GM18508 (cell line): ENCODE measurements around the gene ST6GAL1.

Experiments
- ATAC-seq: cut with Tn5 transposase; IDR thresholded peaks from one replicate; pipeline ENCODE4 v1.9.1; 2021; ENCODE audit warnings: moderate number of reproducible peaks; ENCODE audit not compliant: insufficient read depth, unreplicated experiment

ST6GAL1 gene

DNA sequence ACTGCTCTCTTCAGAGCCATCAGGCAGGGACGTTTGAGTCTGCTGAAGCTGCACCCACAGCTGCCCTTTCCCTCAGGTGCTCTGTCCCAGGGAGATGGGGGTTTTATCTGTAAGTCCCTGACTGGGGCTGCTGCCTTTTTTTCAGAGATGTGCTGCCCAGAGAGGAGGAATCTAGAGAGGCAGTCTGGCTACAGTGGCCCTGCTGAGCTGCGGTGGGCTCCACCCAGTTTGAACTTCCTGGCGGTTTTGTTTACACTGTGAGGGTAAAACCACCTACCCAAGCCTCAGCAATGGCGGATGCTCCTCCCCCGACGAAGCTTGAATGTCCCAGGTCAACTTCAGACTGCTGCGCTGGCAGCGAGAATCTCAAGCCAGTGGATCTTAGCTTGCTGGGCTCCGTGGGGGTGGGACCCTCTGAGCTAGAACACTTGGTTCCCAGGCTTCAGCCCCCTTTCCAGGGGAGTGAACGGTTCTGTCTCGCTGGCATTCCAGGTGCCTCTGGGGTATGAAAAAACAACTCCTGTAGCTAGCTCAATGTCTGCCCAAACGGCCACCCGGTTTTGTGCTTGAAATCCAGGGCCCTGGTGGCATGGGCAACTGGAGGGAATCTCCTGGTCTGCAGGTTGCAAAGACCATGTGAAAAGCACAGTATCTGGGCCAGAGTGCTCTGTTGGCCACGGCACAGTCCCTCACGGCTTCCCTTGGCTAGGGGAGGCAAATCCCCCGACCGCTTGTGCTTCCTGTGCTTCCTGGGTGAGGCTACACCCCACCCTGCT lies 21.1 kb upstream of the ST6GAL1 start:
- ATAC-seq = no peak

DNA sequence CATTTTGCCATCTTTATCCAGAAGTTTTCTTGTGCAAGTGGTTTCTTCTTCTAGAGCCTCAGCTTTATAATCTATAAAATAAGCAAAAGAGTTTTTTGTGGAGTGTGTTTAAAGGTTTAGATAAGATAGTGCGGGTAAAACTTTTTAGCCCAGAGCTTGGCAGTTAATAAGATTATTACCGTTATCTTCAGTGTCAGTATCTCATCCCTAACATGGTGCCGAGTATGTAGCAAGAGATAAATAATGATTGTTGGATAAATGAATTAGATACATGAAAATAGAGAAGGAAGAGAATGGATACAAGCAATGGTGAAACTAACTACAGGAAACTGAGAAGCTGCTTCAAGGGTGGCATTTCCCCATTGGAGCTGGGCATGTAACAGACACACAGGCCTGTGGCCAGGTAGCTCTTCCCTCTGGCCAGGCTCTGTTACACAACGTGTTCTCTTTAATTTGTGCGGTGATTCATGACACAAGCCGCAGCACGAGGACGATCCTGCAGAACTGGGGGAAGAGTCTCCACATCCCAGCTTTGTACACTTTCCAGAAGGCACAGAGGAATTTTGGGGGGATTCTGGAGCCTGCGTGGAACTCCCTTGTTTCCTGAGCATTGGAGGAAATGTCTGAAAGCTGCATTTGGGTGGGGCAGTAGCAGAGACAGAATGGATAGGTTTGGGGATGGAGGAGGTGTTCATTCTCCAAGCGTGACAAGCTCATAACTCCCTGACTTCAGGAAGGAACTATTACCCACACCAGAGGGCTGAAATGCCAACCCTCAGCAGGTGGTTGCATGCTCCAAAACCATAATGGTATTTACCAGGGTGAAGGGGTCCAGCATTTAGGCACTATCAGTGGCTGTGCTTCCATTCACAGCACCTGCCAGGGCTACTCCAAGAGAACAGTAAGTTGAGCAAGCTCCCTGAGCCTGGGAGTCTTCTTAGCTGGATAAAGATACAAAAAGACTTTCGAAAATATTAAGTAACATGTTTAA lies 14.2 kb upstream of the ST6GAL1 start:
- no peak for ATAC-seq

- ATAC-seq = no peak
Observed at GRCh38 chr3:186917512-186918312, 12.6 kb upstream of the ST6GAL1 start.

GRCh38 chr3:186920301-186920700 lies 10.0 kb upstream of the ST6GAL1 start:
- ATAC-seq = no peak

DNA sequence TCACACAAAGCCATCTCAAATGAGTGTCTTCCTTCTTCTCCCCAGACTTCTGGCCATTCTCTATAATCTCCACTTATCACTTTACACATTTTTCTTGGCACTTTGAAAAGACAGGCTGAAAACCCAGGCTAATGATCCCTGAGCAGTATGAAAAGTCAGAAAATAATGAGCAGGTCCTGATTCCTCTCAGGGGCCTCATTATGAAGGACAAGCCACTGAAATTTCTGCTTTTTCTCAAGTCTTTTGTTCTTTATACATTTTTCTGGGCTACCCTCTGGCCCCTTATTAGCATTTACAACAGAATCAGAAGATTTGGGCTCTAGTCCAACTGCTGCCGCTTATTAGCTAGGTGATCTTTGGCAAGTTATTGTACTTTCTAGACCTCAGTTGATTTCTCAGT lies 9.5 kb upstream of the ST6GAL1 start:
- ATAC-seq = no peak

GRCh38 chr3:186921578-186921977 lies 8.7 kb upstream of the ST6GAL1 start:
- ATAC-seq = no peak

GRCh38 chr3:186922224-186922623 lies 8.1 kb upstream of the ST6GAL1 start:
- no peak for ATAC-seq

DNA sequence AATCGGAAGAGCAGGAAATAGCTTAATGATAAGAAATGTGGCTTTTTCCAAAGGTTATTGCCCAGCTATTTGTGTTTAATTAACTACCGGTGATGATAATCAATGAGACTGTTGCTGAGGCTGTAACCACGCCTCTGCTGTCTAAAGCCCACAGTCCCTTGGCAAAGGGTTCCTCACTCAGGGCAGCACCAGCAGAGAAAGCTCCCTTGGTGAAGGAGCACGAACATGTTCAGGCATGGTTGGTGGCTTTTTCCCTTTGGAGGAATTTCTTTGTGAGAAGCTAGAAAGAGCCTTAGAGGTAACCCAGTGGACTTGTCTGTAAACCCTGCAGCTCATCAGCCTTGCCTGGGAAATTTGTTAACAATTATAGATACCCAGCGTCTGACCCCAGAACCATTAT lies 7.5 kb upstream of the ST6GAL1 start:
- no peak for ATAC-seq

- ATAC-seq = no peak
Observed at GRCh38 chr3:186923241-186923640, 7.1 kb upstream of the ST6GAL1 start.

GRCh38 chr3:186925826-186926225 lies 4.5 kb upstream of the ST6GAL1 start:
- no peak for ATAC-seq

DNA sequence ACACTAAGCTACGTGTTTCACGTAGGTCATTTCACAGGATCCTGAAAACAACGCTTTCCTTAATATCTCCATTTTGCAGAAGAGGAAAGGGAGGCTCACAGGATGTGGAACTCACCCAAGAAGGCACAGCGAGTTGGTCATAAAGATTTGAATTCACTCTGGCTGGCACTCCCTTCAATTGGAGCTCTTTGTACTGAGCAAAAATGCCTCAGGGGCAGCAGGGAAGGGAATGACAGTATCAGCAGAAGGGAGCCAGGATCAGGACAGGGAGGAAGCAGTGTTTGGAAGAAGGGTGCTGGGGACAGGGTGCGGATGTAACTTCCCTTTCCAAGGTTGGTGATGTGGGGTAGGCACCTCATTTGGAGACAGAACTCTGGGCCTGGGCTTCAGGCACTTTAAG lies 1.1 kb upstream of the ST6GAL1 start:
- no peak for ATAC-seq

GRCh38 chr3:186929685-186930084 lies 641 bp upstream of the ST6GAL1 start:
- no peak for ATAC-seq

DNA sequence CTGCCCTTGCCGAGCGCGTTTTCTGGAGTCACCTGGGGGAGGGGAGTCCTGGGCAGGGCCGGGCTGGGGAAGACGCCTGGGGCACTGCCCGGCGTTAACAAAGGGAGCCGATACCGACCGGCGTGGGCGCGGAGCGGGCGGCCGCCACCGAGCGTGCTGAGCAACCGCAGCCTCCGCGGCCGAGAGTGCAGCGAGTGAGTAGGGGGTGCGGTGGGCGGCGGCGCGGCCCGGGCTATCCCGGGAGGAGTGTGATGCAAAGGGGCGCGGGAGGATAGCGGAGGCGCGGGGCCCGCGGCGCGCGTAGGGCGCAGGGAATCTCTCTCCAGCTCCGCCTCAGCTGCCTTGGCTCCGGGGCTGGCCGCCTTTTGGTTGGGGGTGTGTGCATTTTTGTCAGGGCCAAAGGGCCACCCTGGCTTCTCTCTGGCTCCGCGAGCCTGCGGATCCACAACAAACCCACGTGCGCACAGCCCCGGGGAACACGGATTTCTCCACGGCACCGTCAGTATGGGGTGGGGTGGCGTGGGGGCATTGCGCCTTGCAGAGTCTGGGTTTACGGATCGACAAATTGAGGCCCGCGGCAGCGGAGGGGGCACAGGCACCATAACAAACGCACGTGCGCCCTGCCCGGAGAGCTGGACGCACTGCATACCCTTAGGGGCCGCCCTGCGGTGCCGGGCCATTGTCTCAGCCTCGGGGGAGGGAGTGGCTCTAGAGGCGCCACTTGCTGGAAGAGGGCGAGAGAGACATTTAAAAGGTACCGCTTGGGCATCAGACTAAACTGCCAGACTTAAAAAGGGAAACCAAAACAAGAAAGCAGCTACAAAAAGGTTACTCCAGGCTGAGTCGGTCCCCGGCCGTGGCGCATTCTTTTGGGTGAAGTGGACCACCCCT lies 560 bp downstream of the ST6GAL1 start:
- peak; percentile 51 for ATAC-seq

DNA sequence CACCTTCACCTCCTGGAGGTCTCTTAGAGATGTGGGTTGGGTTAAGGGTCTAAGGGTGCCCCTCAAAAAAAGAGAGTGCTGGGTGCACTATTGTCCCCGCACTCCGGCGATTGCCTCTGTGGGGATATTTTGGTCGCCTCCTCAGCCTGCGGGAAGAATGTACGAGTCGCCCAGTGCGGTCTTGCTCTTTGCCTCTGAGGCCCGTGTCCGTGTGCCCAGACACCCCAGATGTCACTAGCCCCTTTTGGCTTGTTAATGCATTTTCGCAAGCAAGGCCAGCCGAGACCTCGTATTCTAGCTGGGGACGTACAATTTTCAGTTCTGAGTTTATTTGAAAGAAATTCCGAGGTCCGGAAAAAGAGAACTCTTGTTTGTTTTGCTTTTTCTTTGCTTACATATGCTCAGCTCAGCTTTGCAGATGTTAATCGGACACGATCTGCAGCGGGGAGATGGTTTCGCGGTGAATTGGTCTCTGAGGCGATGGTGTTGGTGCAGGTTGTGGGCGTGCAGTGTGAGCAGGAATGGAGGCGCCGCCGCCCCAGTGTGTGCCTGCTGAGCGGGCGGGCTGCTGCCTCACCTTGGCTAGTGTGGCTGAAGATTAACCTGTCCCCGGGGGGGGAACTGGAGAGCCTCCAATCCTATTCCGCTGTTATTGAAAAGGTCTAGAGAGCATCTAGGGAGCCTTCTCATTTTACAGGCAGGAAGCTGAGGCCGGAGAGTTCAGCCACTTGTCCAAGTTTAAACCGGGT lies 1.4 kb downstream of the ST6GAL1 start:
- no peak for ATAC-seq

GRCh38 chr3:186932281-186933181 lies 2.2 kb downstream of the ST6GAL1 start:
- ATAC-seq = no peak

GRCh38 chr3:186933816-186934215 lies 3.5 kb downstream of the ST6GAL1 start:
- ATAC-seq = no peak

DNA sequence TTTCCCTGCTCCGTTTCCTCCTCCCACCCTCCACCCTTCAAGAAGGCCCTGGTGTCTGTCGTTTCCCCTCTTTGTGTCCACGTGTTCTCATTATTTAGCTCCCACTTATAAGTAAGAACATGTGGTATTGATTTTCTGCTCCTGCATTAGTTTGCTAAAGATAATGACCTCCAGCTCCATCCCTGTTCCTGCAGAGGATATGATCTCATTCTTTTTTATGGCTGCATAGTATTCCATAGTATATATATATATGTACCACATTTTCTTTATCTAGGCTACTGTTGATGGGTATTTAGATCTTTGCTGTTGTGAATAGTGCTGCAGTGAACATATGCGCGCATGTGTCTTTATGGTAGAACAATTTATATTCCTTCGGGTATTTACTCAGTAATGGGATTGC lies 4.8 kb downstream of the ST6GAL1 start:
- no peak for ATAC-seq
